Ishikawa (cell line): ENCODE data around the gene RUSC1.

Source experiments
- CEBPB ChIP-seq: IDR thresholded peaks from 2 replicates; pipeline ENCODE4 v1.6.1; 2012
- CREB1 ChIP-seq: IDR thresholded peaks from 2 replicates; pipeline ENCODE4 v1.6.1; 2012; ENCODE audit warnings: low read depth
- EGR1 ChIP-seq: IDR thresholded peaks from 2 replicates; pipeline ENCODE4 v1.6.1; 2012
- EP300 ChIP-seq: IDR thresholded peaks from 2 replicates; pipeline ENCODE4 v1.6.1; 2012; ENCODE audit warnings: borderline replicate concordance
- FOXM1 ChIP-seq: IDR thresholded peaks from 2 replicates; pipeline ENCODE4 v1.6.1; 2012; ENCODE audit warnings: low read depth, borderline replicate concordance
- MAX ChIP-seq: IDR thresholded peaks from 2 replicates; pipeline ENCODE4 v1.6.1; 2012
- NFIC ChIP-seq: IDR thresholded peaks from 2 replicates; pipeline ENCODE4 v1.6.1; 2012
- RAD21 ChIP-seq: IDR thresholded peaks from 2 replicates; pipeline ENCODE4 v1.6.1; 2012; ENCODE audit warnings: low read depth
- REST ChIP-seq: IDR thresholded peaks from 2 replicates; pipeline ENCODE4 v1.6.1; 2012; ENCODE audit warnings: low read depth, mild to moderate bottlenecking
- TAF1 ChIP-seq: IDR thresholded peaks from 2 replicates; pipeline ENCODE4 v1.6.1; 2012; ENCODE audit warnings: low read depth, mild to moderate bottlenecking
- TCF12 ChIP-seq: IDR thresholded peaks from 2 replicates; pipeline ENCODE4 v1.6.1; 2012; ENCODE audit warnings: low read depth
- TEAD4 ChIP-seq: IDR thresholded peaks from 2 replicates; pipeline ENCODE4 v1.6.1; 2012
- USF1 ChIP-seq: IDR thresholded peaks from 2 replicates; pipeline ENCODE4 v1.6.1; 2012
- YY1 ChIP-seq: IDR thresholded peaks from 2 replicates; pipeline ENCODE4 v1.6.1; 2012; ENCODE audit warnings: low read depth
- ZBTB7A ChIP-seq: IDR thresholded peaks from 2 replicates; pipeline ENCODE4 v1.6.1; 2012; ENCODE audit warnings: low read depth

RUSC1 gene

GRCh38 chr1:155323729-155324036 lies 3.0 kb downstream of the RUSC1 start:
- TF ChIP-seq ZBTB7A (peak; percentile 61), EP300 (no peak), USF1 (0 out of 2 replicates have a peak, but pooled peaks have one; percentile 7), YY1 (no peak), EGR1 (peak; percentile 19; the same call in 1 of the 2 replicates)

- peak; percentile 99 for TF ChIP-seq USF1
- no peak for TF ChIP-seq RAD21
- TF ChIP-seq TAF1 = peak; percentile 58; the same call in 1 of the 2 replicates
- TF ChIP-seq EGR1 = 0 out of 2 replicates have a peak, but pooled peaks have one; percentile 51
- TF ChIP-seq REST = no peak
- no peak; the same call in 1 of the 2 replicates for TF ChIP-seq YY1
- peak; percentile 77 for TF ChIP-seq MAX
- TF ChIP-seq EP300 = peak; percentile 24; the same call in 1 of the 2 replicates
- TF ChIP-seq TCF12 = 0 out of 2 replicates have a peak, but pooled peaks have one; percentile 15
- no peak for TF ChIP-seq FOXM1
- TF ChIP-seq TEAD4 = peak; percentile 45; the same call in 1 of the 2 replicates
- TF ChIP-seq NFIC = peak; percentile 28; the same call in 1 of the 2 replicates
- no peak for TF ChIP-seq CEBPB
- TF ChIP-seq CREB1 = no peak
- TF ChIP-seq ZBTB7A = no peak
Observed at GRCh38 chr1:155324037-155324716, 3.5 kb downstream of the RUSC1 start.

GRCh38 chr1:155324717-155325602 lies 4.3 kb downstream of the RUSC1 start:
- TF ChIP-seq EGR1 (no peak), EP300 (no peak), FOXM1 (no peak), USF1 (no peak), CREB1 (no peak), CEBPB (no peak), TCF12 (0 out of 2 replicates have a peak, but pooled peaks have one; percentile 27), RAD21 (peak; percentile 35; the same call in 1 of the 2 replicates), YY1 (0 out of 2 replicates have a peak, but pooled peaks have one; percentile 34), NFIC (no peak), MAX (peak; percentile 45; the same call in 1 of the 2 replicates), REST (no peak), TEAD4 (no peak), ZBTB7A (peak; percentile 46; the same call in 1 of the 2 replicates), TAF1 (0 out of 2 replicates have a peak, but pooled peaks have one; percentile 18)

GRCh38 chr1:155325603-155325893 lies 4.9 kb downstream of the RUSC1 start:
- TF ChIP-seq USF1 (no peak), NFIC (no peak), YY1 (no peak), RAD21 (no peak), MAX (no peak), CEBPB (no peak), EP300 (no peak), ZBTB7A (no peak), TCF12 (no peak), CREB1 (no peak), TAF1 (no peak), FOXM1 (no peak), REST (no peak), EGR1 (no peak), TEAD4 (no peak)
